Measurements from ENCODE around the gene CCR5AS.

- TF ChIP-seq ZNF274 (IDR thresholded peaks at IDR 0.05; ENCODE audit: low read depth, low read length) (no peak), YY1 (IDR thresholded peaks at IDR 0.05; ENCODE audit: insufficient read depth, insufficient read length) (no peak)
These were observed 14.1 kb upstream of the CCR5AS start for GRCh38 chr3:46420931-46421330.
